ENCODE results near the gene FBRSL1. TPM values are rescaled to one million over a fixed set of nuclear protein-coding genes. Genes with fewer than 3 reads are reported as not detected.

FBRSL1 gene
- total and polyA plus RNA-seq, 2 donors from 2014 or later: 23.8 to 44.7 TPM

- H3K4me1 ChIP-seq (ENCODE audit: control insufficient read depth in 2 of 3, insufficient read depth in 2 of 3, low read depth in 1 of 3, low read length in 3 of 3): peaks cover 0 to 50% (median 44%) of the 10 kb centered on the region in 3 donors
- no peaks in the 10 kb centered on the region for H3K9me3 ChIP-seq (ENCODE audit: control insufficient read depth in 2 of 3, insufficient read depth in 1 of 3, low read length in 3 of 3)
- peak overlapping the region; percentile 3 to 73 (median 54) for H3K9ac ChIP-seq (ENCODE audit: low read length in 3 of 3)
- no peak for TF ChIP-seq CTCF (IDR thresholded peaks at IDR 0.05; ENCODE audit: borderline replicate concordance, extremely low read depth, insufficient read depth)
- no peaks in the 10 kb centered on the region for H3K36me3 ChIP-seq (ENCODE audit: control insufficient read depth in 2 of 3, insufficient read depth in 3 of 3, low read length in 3 of 3)
- FAIRE-seq (no peak), DNase-seq (no peak)
- intact Hi-C loops (cut with DNase I): no loop called here
- H3K27me3 ChIP-seq (ENCODE audit: control insufficient read depth, insufficient read depth, low read length): no peaks in the 10 kb centered on the region
- no peak overlapping the region for H3K27ac ChIP-seq (ENCODE audit: low read depth in 2 of 2, low read length in 2 of 2)
- H3K4me3 ChIP-seq (ENCODE audit: low read length in 3 of 3): peak overlapping the region; percentile 61 to 89 (median 80)
Measured at GRCh38 chr12:132491138-132491663, 1.2 kb downstream of the FBRSL1 start.

- Histone ChIP-seq H3K4me3 (ENCODE audit: low read length in 3 of 3) (peak overlapping the region in 2 of 3 donors; percentile 80 to 89), H3K9me3 (ENCODE audit: control insufficient read depth in 2 of 3, insufficient read depth in 1 of 3, low read length in 3 of 3) (no peaks in the 10 kb centered on the region), H3K27me3 (ENCODE audit: control insufficient read depth, insufficient read depth, low read length) (no peaks in the 10 kb centered on the region), H3K4me1 (ENCODE audit: control insufficient read depth in 2 of 3, insufficient read depth in 2 of 3, low read depth in 1 of 3, low read length in 3 of 3) (peaks cover 0 to 57% (median 51%) of the 10 kb centered on the region in 3 donors), H3K36me3 (ENCODE audit: control insufficient read depth in 2 of 3, insufficient read depth in 3 of 3, low read length in 3 of 3) (no peaks in the 10 kb centered on the region), H3K27ac (ENCODE audit: low read depth in 2 of 2, low read length in 2 of 2) (no peak overlapping the region), H3K9ac (ENCODE audit: low read length in 3 of 3) (peak overlapping the region in 2 of 3 donors; percentile 6 to 73)
- DNase-seq: no peak
- no peak for FAIRE-seq
- intact Hi-C loops (cut with DNase I): no loop called here
- TF ChIP-seq CTCF (IDR thresholded peaks at IDR 0.05; ENCODE audit: borderline replicate concordance, extremely low read depth, insufficient read depth): no peak
Measured at GRCh38 chr12:132491761-132492378, 1.9 kb downstream of the FBRSL1 start.

- intact Hi-C loops (cut with DNase I): no loop called here
- Histone ChIP-seq H3K27ac (ENCODE audit: low read depth in 2 of 2, low read length in 2 of 2) (no peak overlapping the region), H3K9ac (ENCODE audit: low read length in 3 of 3) (peak overlapping the region in 1 of 3 donors; percentile 5), H3K9me3 (ENCODE audit: control insufficient read depth in 2 of 3, insufficient read depth in 1 of 3, low read length in 3 of 3) (no peaks in the 10 kb centered on the region), H3K4me1 (ENCODE audit: control insufficient read depth in 2 of 3, insufficient read depth in 2 of 3, low read depth in 1 of 3, low read length in 3 of 3) (peaks cover 0 to 57% (median 53%) of the 10 kb centered on the region in 3 donors), H3K36me3 (ENCODE audit: control insufficient read depth in 2 of 3, insufficient read depth in 3 of 3, low read length in 3 of 3) (no peaks in the 10 kb centered on the region), H3K27me3 (ENCODE audit: control insufficient read depth, insufficient read depth, low read length) (no peaks in the 10 kb centered on the region), H3K4me3 (ENCODE audit: low read length in 3 of 3) (peak overlapping the region in 2 of 3 donors; percentile 40 to 89)
- DNase-seq (no peak), FAIRE-seq (no peak)
- no peak for TF ChIP-seq CTCF (IDR thresholded peaks at IDR 0.05; ENCODE audit: borderline replicate concordance, extremely low read depth, insufficient read depth)
Measured at GRCh38 chr12:132492522-132492921, 2.6 kb downstream of the FBRSL1 start.
